Neural cell (in vitro differentiated cells): ENCODE measurements around the gene APCDD1. TPM values are rescaled to one million over a fixed set of nuclear protein-coding genes. Genes with fewer than 3 reads are reported as not detected.

Source experiments
- H2AFZ ChIP-seq: fragments of 200-600, 300-800 bp; sonication (generic), shearing (Covaris generic); 2 replicates; pipeline ENCODE4 v1.6.0; 2014; ENCODE audit warnings: low read depth, mild to moderate bottlenecking, antibody characterized with exemption, low read length, moderate library complexity
- H3F3A ChIP-seq: fragments of 200-600 bp; shearing (Covaris generic); 2 replicates; pipeline ENCODE4 v1.6.1; 2016; ENCODE audit warnings: mild to moderate bottlenecking, moderate library complexity, mixed read lengths, antibody characterized with exemption, low read length; ENCODE audit not compliant: insufficient read depth, poor library complexity, severe bottlenecking
- H3K27ac ChIP-seq: fragments of 200-600, 300-800 bp; sonication (generic), shearing (Covaris generic); 2 replicates; pipeline ENCODE4 v1.5.1; 2014; ENCODE audit warnings: mild to moderate bottlenecking, low read length, moderate library complexity
- H3K27me3 ChIP-seq: fragments of 300-800, 200-600 bp; sonication (generic), shearing (Covaris generic); 2 replicates; pipeline ENCODE4 v1.6.0; 2014; ENCODE audit warnings: mild to moderate bottlenecking, low read depth, low read length, moderate library complexity; ENCODE audit not compliant: insufficient read depth
- H3K36me3 ChIP-seq: fragments of 300-800, 200-600 bp; sonication (generic), shearing (Covaris generic); 2 replicates; pipeline ENCODE4 v1.5.1; 2014; ENCODE audit warnings: mild to moderate bottlenecking, antibody characterized with exemption, low read length, moderate library complexity; ENCODE audit not compliant: insufficient read depth
- H3K4me2 ChIP-seq: fragments of 300-800, 200-600 bp; sonication (generic), shearing (Covaris generic); 2 replicates; pipeline ENCODE4 v1.6.0; 2014; ENCODE audit warnings: mild to moderate bottlenecking, low read length
- H3K4me3 ChIP-seq: fragments of 300-800, 200-600 bp; sonication (generic), shearing (Covaris generic); 2 replicates; pipeline ENCODE4 v1.5.1; 2014; ENCODE audit warnings: mild to moderate bottlenecking, low read length, moderate library complexity
- H3K79me2 ChIP-seq: fragments of 200-600 bp; shearing (Covaris generic); replicated peaks from 2 replicates; pipeline ENCODE4 v1.6.0; 2014; ENCODE audit warnings: mild to moderate bottlenecking, low read length, moderate library complexity; ENCODE audit not compliant: insufficient read depth
- H3K9ac ChIP-seq: fragments of 300-800, 200-600 bp; sonication (generic), shearing (Covaris generic); 2 replicates; pipeline ENCODE4 v1.6.1; 2016; ENCODE audit warnings: mild to moderate bottlenecking, low read length, mixed read lengths
- H3K9me2 ChIP-seq: fragments of 200-600 bp; shearing (Covaris generic); 2 replicates; pipeline ENCODE4 v1.6.1; 2016; ENCODE audit warnings: mild to moderate bottlenecking, low read length, mixed read lengths; ENCODE audit not compliant: insufficient read depth
- H3K9me3 ChIP-seq: fragments of 200-600, 300-800 bp; sonication (generic), shearing (Covaris generic); 2 replicates; pipeline ENCODE4 v1.6.1; 2016; ENCODE audit warnings: mild to moderate bottlenecking, mixed run types, low read length, moderate library complexity, mixed read lengths
- H4K20me1 ChIP-seq: fragments of 200-600 bp; shearing (Covaris generic); 2 replicates; pipeline ENCODE4 v1.6.1; 2016; ENCODE audit warnings: mild to moderate bottlenecking, mixed run types; ENCODE audit not compliant: insufficient read depth
- EP300 ChIP-seq: fragments of 450-650 bp; conservative IDR thresholded peaks from 2 replicates; pipeline ENCODE4 v1.6.1; 2014; ENCODE audit warnings: antibody characterized with exemption, mild to moderate bottlenecking, moderate library complexity; ENCODE audit not compliant: poor library complexity, severe bottlenecking
- EZH2 ChIP-seq: fragments of 200-600, 300-800 bp; shearing (Covaris generic), sonication (generic); IDR thresholded peaks from 2 replicates; pipeline ENCODE4 v1.6.1; 2014; ENCODE audit warnings: antibody characterized with exemption, low read length, borderline replicate concordance, mild to moderate bottlenecking; ENCODE audit not compliant: insufficient read depth, poor library complexity, severe bottlenecking
- MXI1 ChIP-seq: fragments of 450-650 bp; conservative IDR thresholded peaks from 2 replicates; pipeline ENCODE4 v1.6.1; 2014; ENCODE audit warnings: antibody characterized with exemption, mild to moderate bottlenecking; ENCODE audit not compliant: poor library complexity, severe bottlenecking
- POLR2AphosphoS5 ChIP-seq: IDR thresholded peaks from 2 replicates; pipeline ENCODE4 v1.6.1; 2012
- RAD21 ChIP-seq: fragments of 450-650 bp; conservative IDR thresholded peaks from 2 replicates; pipeline ENCODE4 v1.6.1; 2014; ENCODE audit warnings: antibody characterized with exemption, mild to moderate bottlenecking, moderate library complexity
- SMC3 ChIP-seq: fragments of 450-650 bp; conservative IDR thresholded peaks from 2 replicates; pipeline ENCODE4 v1.6.1; 2014; ENCODE audit warnings: antibody characterized with exemption, mild to moderate bottlenecking, moderate library complexity; ENCODE audit not compliant: poor library complexity
- TAF1 ChIP-seq: IDR thresholded peaks from 2 replicates; pipeline ENCODE4 v1.6.1; 2012; ENCODE audit warnings: low read depth
- polyA plus RNA-seq: library from polyadenylated mRNA; depleted of rRNA; stranded (reverse); fragments of >200 nt; gene quantifications from 2 replicates; pipeline ENCODE4 v1.2.3, GENCODE V29; 2014
- TF ChIP-seq, protein P1 (sequence below): IDR thresholded peaks from 2 replicates; pipeline ENCODE4 v1.6.1; 2012; ENCODE audit warnings: borderline replicate concordance
- TF ChIP-seq, protein P2 (sequence below): fragments of 450-650 bp; IDR thresholded peaks from 2 replicates; pipeline ENCODE4 v1.5.1; 2014; ENCODE audit warnings: antibody characterized with exemption, mild to moderate bottlenecking, moderate library complexity; ENCODE audit not compliant: poor library complexity, severe bottlenecking

The APCDD1 gene
- polyA plus RNA-seq, 1 donor from 2014 or later = 0.58 TPM

DNA sequence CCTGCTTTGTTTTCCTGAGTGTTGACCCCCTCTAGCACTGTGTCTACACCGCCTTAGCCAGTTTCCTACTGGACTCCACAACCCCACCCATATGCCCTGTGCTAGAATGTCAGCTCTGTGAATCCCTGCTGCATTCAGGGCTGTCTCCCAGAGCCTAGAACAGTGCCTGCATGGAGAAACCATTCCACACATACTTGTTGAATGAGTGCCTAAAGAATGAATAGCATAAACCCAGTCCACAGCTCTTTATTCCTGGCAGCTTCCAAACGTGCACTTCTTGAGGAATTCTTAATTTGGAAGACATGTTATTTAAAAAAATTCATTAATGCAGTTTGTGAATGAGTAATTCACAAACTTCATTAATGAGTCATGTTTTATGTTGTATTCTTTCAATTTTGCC lies 64.9 kb downstream of the APCDD1 start:
- Histone ChIP-seq H3K4me2 (no peak overlapping the region), H3K79me2 (no peaks in the 10 kb centered on the region), H3K27me3 (no peaks in the 10 kb centered on the region), H3K27ac (no peak overlapping the region), H3K9me3 (no peaks in the 10 kb centered on the region), H3F3A (no peaks in the 10 kb centered on the region), H3K9me2 (no peaks in the 10 kb centered on the region), H3K9ac (no peak overlapping the region), H4K20me1 (no peaks in the 10 kb centered on the region), H3K4me3 (no peak overlapping the region), H3K36me3 (no peaks in the 10 kb centered on the region), H2AFZ (no peak overlapping the region)
- TF ChIP-seq TAF1 (no peak), POLR2AphosphoS5 (no peak), SMC3 (no peak), EZH2 (no peak), EP300 (no peak), RAD21 (no peak), MXI1 (no peak)
- TF ChIP-seq, protein P1, sequence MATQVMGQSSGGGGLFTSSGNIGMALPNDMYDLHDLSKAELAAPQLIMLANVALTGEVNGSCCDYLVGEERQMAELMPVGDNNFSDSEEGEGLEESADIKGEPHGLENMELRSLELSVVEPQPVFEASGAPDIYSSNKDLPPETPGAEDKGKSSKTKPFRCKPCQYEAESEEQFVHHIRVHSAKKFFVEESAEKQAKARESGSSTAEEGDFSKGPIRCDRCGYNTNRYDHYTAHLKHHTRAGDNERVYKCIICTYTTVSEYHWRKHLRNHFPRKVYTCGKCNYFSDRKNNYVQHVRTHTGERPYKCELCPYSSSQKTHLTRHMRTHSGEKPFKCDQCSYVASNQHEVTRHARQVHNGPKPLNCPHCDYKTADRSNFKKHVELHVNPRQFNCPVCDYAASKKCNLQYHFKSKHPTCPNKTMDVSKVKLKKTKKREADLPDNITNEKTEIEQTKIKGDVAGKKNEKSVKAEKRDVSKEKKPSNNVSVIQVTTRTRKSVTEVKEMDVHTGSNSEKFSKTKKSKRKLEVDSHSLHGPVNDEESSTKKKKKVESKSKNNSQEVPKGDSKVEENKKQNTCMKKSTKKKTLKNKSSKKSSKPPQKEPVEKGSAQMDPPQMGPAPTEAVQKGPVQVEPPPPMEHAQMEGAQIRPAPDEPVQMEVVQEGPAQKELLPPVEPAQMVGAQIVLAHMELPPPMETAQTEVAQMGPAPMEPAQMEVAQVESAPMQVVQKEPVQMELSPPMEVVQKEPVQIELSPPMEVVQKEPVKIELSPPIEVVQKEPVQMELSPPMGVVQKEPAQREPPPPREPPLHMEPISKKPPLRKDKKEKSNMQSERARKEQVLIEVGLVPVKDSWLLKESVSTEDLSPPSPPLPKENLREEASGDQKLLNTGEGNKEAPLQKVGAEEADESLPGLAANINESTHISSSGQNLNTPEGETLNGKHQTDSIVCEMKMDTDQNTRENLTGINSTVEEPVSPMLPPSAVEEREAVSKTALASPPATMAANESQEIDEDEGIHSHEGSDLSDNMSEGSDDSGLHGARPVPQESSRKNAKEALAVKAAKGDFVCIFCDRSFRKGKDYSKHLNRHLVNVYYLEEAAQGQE = no peak
- TF ChIP-seq, protein P2, sequence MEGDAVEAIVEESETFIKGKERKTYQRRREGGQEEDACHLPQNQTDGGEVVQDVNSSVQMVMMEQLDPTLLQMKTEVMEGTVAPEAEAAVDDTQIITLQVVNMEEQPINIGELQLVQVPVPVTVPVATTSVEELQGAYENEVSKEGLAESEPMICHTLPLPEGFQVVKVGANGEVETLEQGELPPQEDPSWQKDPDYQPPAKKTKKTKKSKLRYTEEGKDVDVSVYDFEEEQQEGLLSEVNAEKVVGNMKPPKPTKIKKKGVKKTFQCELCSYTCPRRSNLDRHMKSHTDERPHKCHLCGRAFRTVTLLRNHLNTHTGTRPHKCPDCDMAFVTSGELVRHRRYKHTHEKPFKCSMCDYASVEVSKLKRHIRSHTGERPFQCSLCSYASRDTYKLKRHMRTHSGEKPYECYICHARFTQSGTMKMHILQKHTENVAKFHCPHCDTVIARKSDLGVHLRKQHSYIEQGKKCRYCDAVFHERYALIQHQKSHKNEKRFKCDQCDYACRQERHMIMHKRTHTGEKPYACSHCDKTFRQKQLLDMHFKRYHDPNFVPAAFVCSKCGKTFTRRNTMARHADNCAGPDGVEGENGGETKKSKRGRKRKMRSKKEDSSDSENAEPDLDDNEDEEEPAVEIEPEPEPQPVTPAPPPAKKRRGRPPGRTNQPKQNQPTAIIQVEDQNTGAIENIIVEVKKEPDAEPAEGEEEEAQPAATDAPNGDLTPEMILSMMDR = no peak

DNA sequence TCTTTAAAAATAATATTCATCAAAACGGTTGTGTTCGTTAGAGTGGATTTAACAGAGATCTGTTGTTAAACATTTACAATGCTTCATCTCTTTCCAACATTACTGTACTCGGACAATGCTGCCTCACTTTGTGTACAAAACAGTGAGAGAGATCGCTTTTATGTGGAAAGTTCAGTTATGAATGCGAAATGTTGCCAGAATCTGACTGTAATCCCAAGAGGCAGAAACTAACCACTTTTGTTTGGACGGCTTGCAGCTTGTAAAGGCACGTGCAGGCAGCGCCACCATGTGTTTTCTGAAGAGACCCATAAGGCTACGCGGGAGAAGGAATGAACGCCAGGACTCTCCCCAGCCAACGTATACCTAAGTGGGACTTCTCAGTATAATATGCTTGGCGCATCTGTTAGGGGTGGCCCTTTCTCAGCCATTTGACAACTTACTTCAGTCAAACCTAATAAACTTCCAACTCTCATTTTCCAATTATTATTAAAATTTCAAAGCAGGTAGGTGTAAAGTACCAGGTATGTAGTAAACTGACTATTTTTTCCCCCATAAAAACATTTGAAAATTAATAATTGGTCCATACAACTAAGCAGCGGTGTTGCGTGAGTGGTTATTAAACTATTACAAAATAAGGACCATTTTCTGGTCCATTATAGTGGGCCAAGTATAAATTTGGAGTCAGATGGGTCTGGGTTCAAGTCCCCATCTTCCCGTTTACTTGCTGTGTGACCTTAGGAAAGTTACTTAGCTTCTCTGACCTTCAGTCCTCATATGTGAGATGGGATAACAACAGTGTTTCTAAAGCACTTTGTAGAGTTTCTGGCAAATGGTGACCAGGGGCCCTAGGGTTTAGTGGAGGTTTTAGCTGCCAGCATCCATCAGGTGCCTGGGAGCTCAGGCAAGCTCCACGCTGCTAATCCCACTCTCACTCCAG lies 65.8 kb downstream of the APCDD1 start:
- TF ChIP-seq TAF1 (no peak), EP300 (no peak), RAD21 (peak; percentile 96), SMC3 (peak; percentile 97), MXI1 (peak; percentile 27), EZH2 (no peak)
- TF ChIP-seq, protein P2 = peak; percentile 92
- Histone ChIP-seq H3K9me2 (no peaks in the 10 kb centered on the region), H3K27me3 (no peaks in the 10 kb centered on the region), H2AFZ (no peak overlapping the region), H3F3A (no peaks in the 10 kb centered on the region), H3K79me2 (no peaks in the 10 kb centered on the region), H3K9me3 (no peaks in the 10 kb centered on the region), H3K4me3 (no peak overlapping the region), H3K9ac (no peak overlapping the region), H4K20me1 (no peaks in the 10 kb centered on the region), H3K27ac (no peak overlapping the region), H3K36me3 (no peaks in the 10 kb centered on the region), H3K4me2 (no peak overlapping the region)
